B cell (primary cell): Measurements from ENCODE around the gene SCN1A.

Experiments
- CTCF ChIP-seq: fragments of 200-600 bp; IDR thresholded peaks from one replicate; pipeline ENCODE4 v1.8.0; 2022; ENCODE audit warnings: antibody characterized with exemption, mild to moderate bottlenecking
- EZH2 ChIP-seq: IDR thresholded peaks from 2 replicates; pipeline ENCODE4 v1.6.1; 2012; ENCODE audit warnings: borderline replicate concordance, low read depth, mild to moderate bottlenecking, moderate library complexity, low read length; ENCODE audit not compliant: insufficient read depth, poor library complexity, severe bottlenecking

- no peak for TF ChIP-seq CTCF
- TF ChIP-seq EZH2: no peak
Measured at GRCh38 chr2:166074011-166074410, 53.8 kb downstream of the SCN1A start.
